ENCODE results near the gene HTR3B. TPM values are rescaled to one million over a fixed set of nuclear protein-coding genes. Genes with fewer than 3 reads are reported as not detected.

The HTR3B gene
- total RNA-seq, 1 experiment from 2014 or later, result not detected

DNA sequence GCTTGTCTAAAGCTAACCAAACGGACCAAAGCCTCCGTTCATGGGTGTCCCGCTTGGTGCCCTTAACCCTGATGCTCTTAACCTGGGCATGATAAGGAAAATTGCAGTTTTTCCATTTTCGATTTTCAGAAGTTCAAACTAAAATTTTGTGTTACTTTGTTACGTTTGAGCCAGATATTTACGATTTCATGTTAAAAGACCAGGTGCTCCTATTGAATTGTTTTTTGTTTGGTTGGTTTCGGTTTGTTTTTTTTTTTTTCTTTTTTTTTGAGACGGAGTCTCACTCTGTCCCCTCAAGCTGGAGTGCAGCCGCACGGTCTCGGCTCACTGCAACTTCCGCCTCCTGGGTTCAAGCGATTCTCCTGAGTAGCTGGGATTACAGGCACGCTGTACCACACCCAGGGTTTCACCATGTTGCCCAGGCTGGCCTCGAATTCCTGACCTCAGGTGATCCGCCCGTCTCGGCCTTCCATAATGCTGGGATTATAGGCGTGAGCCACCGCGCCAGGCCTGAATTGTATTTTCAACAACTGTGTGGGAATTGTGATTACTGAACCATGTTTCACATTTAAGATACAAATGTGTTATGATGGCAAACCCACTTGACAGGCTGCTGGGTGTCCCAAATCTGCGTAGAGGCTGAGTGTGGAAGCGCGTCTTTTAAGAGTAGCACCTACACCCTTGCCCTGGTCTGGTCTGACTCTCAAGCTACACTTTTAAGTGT, 28.4 kb upstream of the HTR3B start:
- Histone ChIP-seq H2BK20ac (ENCODE audit: low read depth, low read length, poor library complexity, severe bottlenecking) (no peak overlapping the region), H3K9me3 (ENCODE audit: control insufficient read depth, low read depth, low read length) (no peaks in the 10 kb centered on the region), H3K79me1 (ENCODE audit: insufficient read depth, low read depth, low read length, poor library complexity, severe bottlenecking) (peaks cover 3% of the 10 kb centered on the region), H2AFZ (ENCODE audit: low read length) (peak overlapping the region; percentile 75), H3K14ac (ENCODE audit: insufficient read depth, low read length) (no peak overlapping the region), H3T11ph (ENCODE audit: low read length) (no peak overlapping the region), H3K27me3 (ENCODE audit: insufficient read depth, low read length) (no peaks in the 10 kb centered on the region), H2BK120ac (ENCODE audit: low read depth, low read length, poor library complexity, severe bottlenecking) (peak overlapping the region; percentile 75), H2BK15ac (ENCODE audit: low read depth, low read length) (no peak overlapping the region), H3K18ac (ENCODE audit: insufficient read length, low read depth, low read length) (peak overlapping the region; percentile 62), H4K8ac (replicated peaks; ENCODE audit: insufficient read length, low read depth, low read length) (no peak overlapping the region), H3K23me2 (ENCODE audit: insufficient read length, low read depth, low read length, poor library complexity, severe bottlenecking) (peaks cover 10% of the 10 kb centered on the region), H2BK5ac (ENCODE audit: insufficient read length, low read length) (peak overlapping the region; percentile 31), H4K91ac (ENCODE audit: insufficient read length, low read depth, low read length) (no peak overlapping the region), H3K4ac (ENCODE audit: low read depth, low read length) (no peak overlapping the region), H3K23ac (ENCODE audit: insufficient read length, low read depth, low read length) (no peak overlapping the region), H2AK5ac (ENCODE audit: insufficient read length, low read length) (no peak overlapping the region), H3K4me2 (ENCODE audit: insufficient read depth, insufficient read length, low read length) (peak overlapping the region; percentile 48), H3K9ac (ENCODE audit: extremely low read depth, insufficient read length, low read length) (peak overlapping the region; percentile 69), H3K79me2 (ENCODE audit: insufficient read depth, low read length) (peaks cover 29% of the 10 kb centered on the region; the same call in 1 of the 2 replicates), H3K27ac (ENCODE audit: insufficient read length, low read depth, low read length) (peak overlapping the region; percentile 20), H4K5ac (ENCODE audit: insufficient read length, low read depth, low read length) (no peak overlapping the region), H3K4me1 (ENCODE audit: insufficient read depth, low read length) (peaks cover 3% of the 10 kb centered on the region; the same call in 1 of the 2 replicates), H3K56ac (ENCODE audit: insufficient read length, low read depth, low read length) (no peak overlapping the region), H4K20me1 (ENCODE audit: control insufficient read depth, insufficient read depth, insufficient read length) (no peaks in the 10 kb centered on the region), H2BK12ac (ENCODE audit: insufficient read length, low read depth, low read length) (no peak overlapping the region)
- no CpG with 5 or more reads among the region's 24 CpGs for WGBS (ENCODE audit: extremely low coverage, insufficient read length, low lambda C conversion rate)
- H3K36me3 Mint-ChIP-seq (ENCODE audit: insufficient read depth in 1 of 3, low read depth in 3 of 3), result peaks cover 9 to 32% (median 18%) of the 10 kb centered on the region in 3 experiments
- no peaks in the 10 kb centered on the region for H3K27me3 Mint-ChIP-seq (ENCODE audit: low read depth)
- H3K27ac Mint-ChIP-seq, result peak overlapping the region; percentile 97 to 100 (median 99); a peak in 6 of 7 replicates
- no peak for TF ChIP-seq CTCF (conservative IDR thresholded peaks at IDR 0.05)
- peaks cover 6 to 11% of the 10 kb centered on the region in 2 experiments; a peak in 1 of 5 replicates for H3K9me3 Mint-ChIP-seq
- DNase-seq, result no peak
- peaks cover 40 to 45% of the 10 kb centered on the region in 2 experiments for H3K4me1 Mint-ChIP-seq
- H3K4me3 Mint-ChIP-seq, result peak overlapping the region; percentile 84 to 90
